A673 (cell line): ENCODE results near the gene IFT122. TPM values are rescaled to one million over a fixed set of nuclear protein-coding genes. Genes with fewer than 3 reads are reported as not detected.
"Not testable (repeated sequence)": the region's sequence is repeated elsewhere in the genome, so short reads cannot be mapped to it uniquely, and the experiment has no call there.

Experiments used
- BruUV-seq: library from RNA; stranded (reverse); fragments of 400-500 nt; replicated peaks from 2 replicates; lab custom pipeline; 2021; lab: Mats Ljungman, UMichigan
- CTCF ChIA-PET: fragments of 300-600 bp; sonication (Branson Sonifier 250); formaldehyde crosslinking; loops from one replicate; lab custom pipeline; 2022; ENCODE audit warnings: antibody characterized with exemption; lab: Charles Lee
- POLR2A ChIA-PET: fragments of 300-600 bp; sonication (Branson Sonifier 250); formaldehyde crosslinking; loops from one replicate; lab custom pipeline; 2022; ENCODE audit warnings: antibody characterized with exemption; ENCODE audit not compliant: low non-redundant PET; lab: Charles Lee
- DNase-seq: peaks from one replicate; pipeline ENCODE4 v3.0.0-alpha.2; 2015; ENCODE audit warnings: low spot score
- H3K27ac ChIP-seq: fragments of 200-600 bp; sonication (generic); 2 replicates; pipeline ENCODE4 v1.5.1; 2016; ENCODE audit warnings: mixed run types, low read depth, mild to moderate bottlenecking, mixed read lengths, antibody characterized with exemption, low read length; ENCODE audit not compliant: poor library complexity, severe bottlenecking
- H3K27me3 ChIP-seq: fragments of 200-600 bp; sonication (generic); replicated peaks from 2 replicates; pipeline ENCODE4 v1.6.1; 2017; ENCODE audit warnings: mixed run types, low read depth, mild to moderate bottlenecking, mixed read lengths, antibody characterized with exemption, low read length; ENCODE audit not compliant: insufficient read depth, poor library complexity
- H3K36me3 ChIP-seq: fragments of 200-600 bp; sonication (generic); 2 replicates; pipeline ENCODE4 v1.6.1; 2016; ENCODE audit warnings: mixed run types, mild to moderate bottlenecking, mixed read lengths, antibody characterized with exemption, low read length; ENCODE audit not compliant: insufficient read depth, poor library complexity, severe bottlenecking
- H3K4me1 ChIP-seq: fragments of 200-600 bp; sonication (generic); 2 replicates; pipeline ENCODE4 v1.6.1; 2017; ENCODE audit warnings: mixed run types, mild to moderate bottlenecking, mixed read lengths, antibody characterized with exemption, low read length; ENCODE audit not compliant: insufficient read depth, poor library complexity, severe bottlenecking
- H3K4me3 ChIP-seq: fragments of 200-600 bp; sonication (generic); 2 replicates; pipeline ENCODE4 v1.5.1; 2016; ENCODE audit warnings: low read depth, mixed run types, mild to moderate bottlenecking, mixed read lengths, low read length; ENCODE audit not compliant: poor library complexity, severe bottlenecking
- H3K9me3 ChIP-seq: fragments of 200-600 bp; sonication (generic); 2 replicates; pipeline ENCODE4 v1.6.1; 2016; ENCODE audit warnings: mixed run types, low read depth, mild to moderate bottlenecking, mixed read lengths, antibody characterized with exemption, low read length; ENCODE audit not compliant: poor library complexity, severe bottlenecking
- CTCF ChIP-seq: fragments of 300-800, 200-600 bp; sonication (generic); conservative IDR thresholded peaks from 2 replicates; pipeline ENCODE4 v1.5.1; 2017; ENCODE audit warnings: low read depth, mild to moderate bottlenecking, antibody characterized with exemption, low read length, moderate library complexity, mixed read lengths
- EZH2 ChIP-seq: fragments of 200-600 bp; sonication (generic); IDR thresholded peaks from 2 replicates; pipeline ENCODE4 v1.6.1; 2017; ENCODE audit warnings: borderline replicate concordance, low read depth, mild to moderate bottlenecking, mixed read lengths, antibody characterized with exemption, low read length; ENCODE audit not compliant: poor library complexity, severe bottlenecking
- intact Hi-C: fragments of 100-400 bp; cut with micrococcal nuclease; formaldehyde crosslinking; loops from one replicate; pipeline ENCODE4 v1.10.0; 2022; ENCODE audit not compliant: unreplicated experiment
- total RNA-seq: library from RNA; stranded (reverse); gene quantifications from 2 replicates; pipeline ENCODE4 v1.2.3, GENCODE V29; 2021

IFT122 gene
- total RNA-seq, 1 experiment from 2014 or later: 48.2 TPM

GRCh38 chr3:129474984-129475804, 35.2 kb downstream of the IFT122 start:
- Histone ChIP-seq H3K36me3 (peaks cover 23% of the 10 kb centered on the region), H3K4me1 (no peaks in the 10 kb centered on the region), H3K27me3 (no peaks in the 10 kb centered on the region), H3K27ac (no peak overlapping the region), H3K4me3 (no peak overlapping the region), H3K9me3 (no peaks in the 10 kb centered on the region)
- TF ChIP-seq EZH2 (no peak), CTCF (no peak)
- CTCF ChIA-PET: no interaction called here
- intact Hi-C loops: no loop called here
- no peak for DNase-seq
- BruUV-seq: no TSS peak
- POLR2A ChIA-PET: no interaction called here

- Histone ChIP-seq H3K4me3 (no peak overlapping the region), H3K36me3 (peaks cover 25% of the 10 kb centered on the region), H3K27me3 (no peaks in the 10 kb centered on the region), H3K27ac (no peak overlapping the region), H3K9me3 (no peaks in the 10 kb centered on the region), H3K4me1 (no peaks in the 10 kb centered on the region)
- no peak for DNase-seq
- no peak for TF ChIP-seq EZH2
- TF ChIP-seq CTCF: no peak
- ChIA-PET POLR2A (no interaction called here), CTCF (no interaction called here)
- intact Hi-C loops: no loop called here
- no TSS peak for BruUV-seq
Measured at GRCh38 chr3:129475863-129476262, 35.8 kb downstream of the IFT122 start.

- no peaks in the 10 kb centered on the region for H3K9me3 ChIP-seq
- ChIA-PET CTCF (no interaction called here), POLR2A (no interaction called here)
- H3K27me3 ChIP-seq: no peaks in the 10 kb centered on the region
- H3K4me3 ChIP-seq: no peak overlapping the region
- no peaks in the 10 kb centered on the region for H3K4me1 ChIP-seq
- intact Hi-C loops: no loop called here
- no peak for TF ChIP-seq CTCF
- no peak for TF ChIP-seq EZH2
- no peak for DNase-seq
- H3K27ac ChIP-seq: no peak overlapping the region
- BruUV-seq: no TSS peak
- peaks cover 21% of the 10 kb centered on the region for H3K36me3 ChIP-seq
Measured at GRCh38 chr3:129476586-129476985, 36.6 kb downstream of the IFT122 start.

GRCh38 chr3:129481225-129481765, 41.3 kb downstream of the IFT122 start:
- peaks cover 21% of the 10 kb centered on the region for H3K36me3 ChIP-seq
- POLR2A ChIA-PET, H3K27ac ChIP-seq, H3K4me1 ChIP-seq, CTCF ChIA-PET, H3K9me3 ChIP-seq, H3K27me3 ChIP-seq, BruUV-seq, H3K4me3 ChIP-seq: not testable (repeated sequence)
- intact Hi-C loops: loop anchor here (10.0 kb wide), 1 partner anchor 614 kb away; no protein-coding TSS in a partner anchor
- peak; percentile 8 for DNase-seq
